ENCODE data around the gene MTHFR.

DNA sequence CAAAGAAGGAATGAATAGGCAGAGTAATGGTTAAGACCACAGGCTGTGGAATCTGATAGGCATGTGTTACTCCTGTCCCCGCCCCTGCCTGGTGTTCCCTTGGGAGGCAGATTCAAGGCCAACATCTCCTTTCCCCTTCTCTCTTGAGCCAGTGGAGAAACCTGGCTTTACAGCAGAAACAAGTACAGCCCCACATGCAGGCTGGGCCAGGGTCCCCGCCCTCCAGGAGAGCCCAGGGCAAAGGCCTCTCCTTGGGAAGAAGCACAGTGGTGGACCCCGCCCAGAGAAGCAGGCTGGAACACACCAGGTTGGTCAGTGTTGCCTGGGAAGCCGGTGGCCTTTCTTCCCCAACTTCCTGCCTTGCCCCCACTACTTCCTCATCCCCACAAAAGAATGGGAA lies 36.9 kb downstream of the MTHFR start:
- TF ChIP-seq, protein P1, sequence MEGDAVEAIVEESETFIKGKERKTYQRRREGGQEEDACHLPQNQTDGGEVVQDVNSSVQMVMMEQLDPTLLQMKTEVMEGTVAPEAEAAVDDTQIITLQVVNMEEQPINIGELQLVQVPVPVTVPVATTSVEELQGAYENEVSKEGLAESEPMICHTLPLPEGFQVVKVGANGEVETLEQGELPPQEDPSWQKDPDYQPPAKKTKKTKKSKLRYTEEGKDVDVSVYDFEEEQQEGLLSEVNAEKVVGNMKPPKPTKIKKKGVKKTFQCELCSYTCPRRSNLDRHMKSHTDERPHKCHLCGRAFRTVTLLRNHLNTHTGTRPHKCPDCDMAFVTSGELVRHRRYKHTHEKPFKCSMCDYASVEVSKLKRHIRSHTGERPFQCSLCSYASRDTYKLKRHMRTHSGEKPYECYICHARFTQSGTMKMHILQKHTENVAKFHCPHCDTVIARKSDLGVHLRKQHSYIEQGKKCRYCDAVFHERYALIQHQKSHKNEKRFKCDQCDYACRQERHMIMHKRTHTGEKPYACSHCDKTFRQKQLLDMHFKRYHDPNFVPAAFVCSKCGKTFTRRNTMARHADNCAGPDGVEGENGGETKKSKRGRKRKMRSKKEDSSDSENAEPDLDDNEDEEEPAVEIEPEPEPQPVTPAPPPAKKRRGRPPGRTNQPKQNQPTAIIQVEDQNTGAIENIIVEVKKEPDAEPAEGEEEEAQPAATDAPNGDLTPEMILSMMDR (IDR thresholded peaks at IDR 0.05; ENCODE audit: insufficient read depth, low read depth, low read length) = no peak
- TF ChIP-seq EZH2 (IDR thresholded peaks at IDR 0.05; ENCODE audit: insufficient read depth, low read length) = no peak

Measured in astrocyte (in vitro differentiated cells and primary cell).